B cell (primary cell): ENCODE data around the gene PUM1.

Experiments
- EZH2 ChIP-seq: IDR thresholded peaks from 2 replicates; pipeline ENCODE4 v1.6.1; 2012; ENCODE audit warnings: borderline replicate concordance, low read depth, mild to moderate bottlenecking, moderate library complexity, low read length; ENCODE audit not compliant: insufficient read depth, poor library complexity, severe bottlenecking
- TF ChIP-seq, protein P1 (sequence below): fragments of 200-600 bp; IDR thresholded peaks from one replicate; pipeline ENCODE4 v1.8.0; 2022; ENCODE audit warnings: antibody characterized with exemption, mild to moderate bottlenecking

- TF ChIP-seq, protein P1, sequence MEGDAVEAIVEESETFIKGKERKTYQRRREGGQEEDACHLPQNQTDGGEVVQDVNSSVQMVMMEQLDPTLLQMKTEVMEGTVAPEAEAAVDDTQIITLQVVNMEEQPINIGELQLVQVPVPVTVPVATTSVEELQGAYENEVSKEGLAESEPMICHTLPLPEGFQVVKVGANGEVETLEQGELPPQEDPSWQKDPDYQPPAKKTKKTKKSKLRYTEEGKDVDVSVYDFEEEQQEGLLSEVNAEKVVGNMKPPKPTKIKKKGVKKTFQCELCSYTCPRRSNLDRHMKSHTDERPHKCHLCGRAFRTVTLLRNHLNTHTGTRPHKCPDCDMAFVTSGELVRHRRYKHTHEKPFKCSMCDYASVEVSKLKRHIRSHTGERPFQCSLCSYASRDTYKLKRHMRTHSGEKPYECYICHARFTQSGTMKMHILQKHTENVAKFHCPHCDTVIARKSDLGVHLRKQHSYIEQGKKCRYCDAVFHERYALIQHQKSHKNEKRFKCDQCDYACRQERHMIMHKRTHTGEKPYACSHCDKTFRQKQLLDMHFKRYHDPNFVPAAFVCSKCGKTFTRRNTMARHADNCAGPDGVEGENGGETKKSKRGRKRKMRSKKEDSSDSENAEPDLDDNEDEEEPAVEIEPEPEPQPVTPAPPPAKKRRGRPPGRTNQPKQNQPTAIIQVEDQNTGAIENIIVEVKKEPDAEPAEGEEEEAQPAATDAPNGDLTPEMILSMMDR: no peak
- TF ChIP-seq EZH2: no peak
Measured at GRCh38 chr1:30950053-30950452, 115.5 kb downstream of the PUM1 start.
